DMS153 treated with DMSO at 0.1 percent for 48 hours (cell line): ENCODE data around the gene MAP3K5.
A peak's percentile ranks its signal among the peaks of the same experiment; 100 is the strongest.
"Not testable (repeated sequence)": the region's sequence is repeated elsewhere in the genome, so short reads cannot be mapped to it uniquely, and the experiment has no call there.

Experiments used
- DNase-seq: peaks from one replicate; lab custom pipeline; 2025; ENCODE audit not compliant: unreplicated experiment; lab: John Stamatoyannopoulos, UW

MAP3K5 gene

DNA sequence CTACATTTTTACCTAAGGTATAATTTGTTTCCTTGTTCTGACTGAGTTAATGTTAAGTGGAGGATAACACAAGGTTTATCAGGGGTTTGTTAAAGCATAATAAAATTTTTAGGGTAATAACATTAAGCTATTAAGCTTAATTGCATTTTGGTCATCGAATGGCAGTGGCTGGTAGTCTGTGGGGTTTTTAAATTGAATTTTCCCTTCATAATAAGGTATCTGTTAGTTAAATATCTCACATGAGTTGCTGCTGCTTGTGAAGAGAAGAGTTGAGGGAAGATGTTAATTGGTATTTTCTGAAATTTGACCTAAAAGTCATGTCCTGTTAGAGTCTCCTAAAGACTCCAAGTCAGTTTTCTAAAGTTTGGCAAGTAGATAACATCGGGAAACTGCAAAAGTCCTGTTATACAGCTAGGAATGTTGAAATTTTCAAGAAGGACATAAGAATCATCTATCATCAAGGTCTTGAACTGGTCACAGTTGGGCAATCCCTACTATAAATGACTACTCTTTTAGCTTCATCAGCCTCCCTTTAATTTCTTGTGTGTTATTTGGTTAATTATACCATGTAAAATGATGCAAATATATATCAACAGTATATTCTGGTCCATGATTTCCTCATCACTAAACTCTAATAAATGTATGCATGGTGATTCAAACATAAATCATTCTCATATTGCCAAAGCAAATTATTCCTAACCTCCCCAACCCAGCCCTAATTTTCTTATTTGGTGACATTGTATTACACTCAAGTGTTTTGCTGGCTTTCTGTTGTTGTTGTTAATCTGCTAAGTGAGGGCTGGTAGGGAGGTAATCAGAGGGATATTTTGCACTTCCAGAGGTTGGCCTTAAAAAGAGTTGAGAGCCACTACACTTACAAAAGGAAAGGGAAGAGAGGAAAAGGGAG, 64.0 kb downstream of the MAP3K5 start:
- DNase-seq: no peak

DNA sequence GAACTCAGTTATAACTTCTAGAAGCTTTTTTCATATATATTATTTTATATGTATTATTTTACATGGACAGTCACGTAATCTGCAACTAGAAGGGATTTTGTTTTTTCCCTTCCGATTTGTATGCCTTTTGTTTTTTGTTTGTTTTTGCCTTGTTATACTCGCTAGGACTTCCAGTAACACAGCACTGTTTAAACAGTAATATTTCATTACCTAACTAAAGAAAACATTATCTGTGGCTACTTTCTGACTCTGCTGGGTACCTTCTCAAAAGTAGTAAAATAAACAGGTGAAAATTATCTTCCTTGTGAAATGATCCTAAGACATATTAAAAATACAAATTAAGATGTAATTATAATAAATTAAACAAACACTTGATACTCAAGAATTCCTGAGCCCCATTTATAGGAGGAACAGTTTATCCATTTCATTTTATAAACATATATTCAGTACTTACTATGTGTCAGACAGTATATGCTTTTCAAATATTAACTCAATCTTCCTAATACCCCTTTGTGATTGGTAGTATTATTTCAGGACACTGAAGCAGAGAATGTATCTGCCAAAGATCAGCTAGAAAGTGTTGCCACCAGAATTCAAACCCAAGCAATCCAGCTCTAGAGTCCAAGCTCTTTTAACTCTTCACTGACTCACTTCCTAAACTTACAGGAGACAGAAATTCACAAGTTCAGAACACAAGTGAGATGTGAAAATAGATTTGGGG, 65.3 kb downstream of the MAP3K5 start:
- DNase-seq: no peak

DNA sequence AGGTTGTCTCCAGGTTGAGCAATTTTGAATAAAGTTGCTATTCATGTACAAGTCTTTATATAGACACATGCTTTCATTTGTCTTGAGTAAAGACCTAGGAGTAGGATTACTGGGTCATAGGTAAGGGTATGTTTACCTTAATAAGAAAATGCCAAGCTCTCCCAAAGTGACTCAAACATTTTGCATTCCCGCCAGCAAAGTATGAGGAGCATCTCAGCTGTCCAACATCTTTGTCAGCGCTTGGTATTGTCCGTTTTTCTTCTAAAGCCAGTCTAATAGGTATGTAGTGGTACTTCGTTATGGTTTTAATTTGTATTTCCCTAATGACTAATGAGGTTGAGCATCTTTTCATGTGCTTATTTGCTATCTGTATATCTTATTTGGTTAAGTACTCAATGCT, 67.2 kb downstream of the MAP3K5 start:
- no peak for DNase-seq

DNA sequence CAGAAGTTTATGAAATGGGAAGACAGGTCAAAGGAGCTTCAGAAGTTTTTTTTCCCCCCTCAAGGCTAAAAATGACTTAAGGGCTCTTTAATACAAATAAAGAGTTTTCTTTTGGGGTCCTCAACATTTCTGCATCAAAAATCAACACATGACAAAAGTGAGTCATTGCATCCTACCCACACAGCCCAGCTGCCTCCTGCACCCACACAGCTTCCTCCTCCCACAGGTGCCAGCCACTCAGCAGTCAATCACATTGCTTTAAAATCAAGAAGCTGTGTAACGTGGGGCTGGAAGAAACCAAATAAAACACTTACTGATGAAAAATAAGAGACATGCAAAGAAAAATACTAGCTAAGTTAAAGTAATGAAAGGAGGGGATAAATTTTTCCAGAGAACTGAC, 68.5 kb downstream of the MAP3K5 start:
- no peak for DNase-seq

DNA sequence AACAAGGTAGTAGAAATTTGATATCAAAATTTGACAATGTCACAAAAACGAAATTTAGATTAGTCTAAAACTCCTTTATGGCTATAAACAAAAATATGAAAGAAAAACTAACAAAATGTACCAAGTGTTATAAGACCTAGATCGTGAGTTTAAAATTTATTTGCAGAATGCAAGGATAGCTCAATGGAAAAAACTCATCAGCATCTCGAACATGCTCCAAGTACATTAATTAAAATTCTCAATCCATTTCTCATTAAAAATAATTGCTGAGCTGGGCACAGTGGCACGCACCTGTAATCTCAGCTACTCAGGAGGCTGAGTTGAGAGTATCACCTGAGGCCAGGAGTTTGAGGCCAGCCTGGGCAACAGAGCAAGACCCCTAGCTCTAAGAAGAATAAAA, 70.8 kb downstream of the MAP3K5 start:
- DNase-seq: no peak

DNA sequence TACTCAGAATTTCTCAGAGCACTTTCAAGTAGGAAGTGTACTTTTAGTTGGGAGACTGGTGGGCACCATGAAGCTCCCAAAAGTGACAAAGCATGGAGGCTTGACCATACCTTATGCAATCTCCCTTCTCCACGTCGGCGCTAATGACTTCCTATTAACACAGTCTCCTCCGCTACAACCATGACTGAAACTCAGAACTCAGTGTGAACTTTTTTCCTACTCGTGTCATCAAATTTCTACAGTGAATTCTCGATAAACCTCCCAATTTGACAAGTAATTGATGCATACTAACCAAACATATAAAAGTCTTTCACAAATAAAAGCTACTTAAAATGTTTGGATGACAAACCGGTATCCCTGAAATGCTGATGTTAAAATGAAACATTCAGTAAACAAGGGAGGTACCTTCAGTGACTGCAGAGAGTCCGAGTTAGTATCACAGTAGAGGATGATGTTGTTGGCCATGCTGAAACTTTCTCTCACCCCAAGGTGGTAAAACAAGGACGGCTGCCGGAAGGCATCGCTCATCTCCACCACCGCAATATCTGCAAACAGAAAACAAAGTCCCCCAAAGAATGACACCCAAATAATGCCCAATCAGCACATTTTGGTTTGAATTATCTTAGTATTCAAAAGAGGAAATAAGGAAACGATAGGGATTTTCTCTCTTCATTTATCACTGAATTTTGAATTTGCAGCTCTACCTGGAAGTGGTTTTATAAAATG, 72.1 kb downstream of the MAP3K5 start:
- no peak for DNase-seq

DNA sequence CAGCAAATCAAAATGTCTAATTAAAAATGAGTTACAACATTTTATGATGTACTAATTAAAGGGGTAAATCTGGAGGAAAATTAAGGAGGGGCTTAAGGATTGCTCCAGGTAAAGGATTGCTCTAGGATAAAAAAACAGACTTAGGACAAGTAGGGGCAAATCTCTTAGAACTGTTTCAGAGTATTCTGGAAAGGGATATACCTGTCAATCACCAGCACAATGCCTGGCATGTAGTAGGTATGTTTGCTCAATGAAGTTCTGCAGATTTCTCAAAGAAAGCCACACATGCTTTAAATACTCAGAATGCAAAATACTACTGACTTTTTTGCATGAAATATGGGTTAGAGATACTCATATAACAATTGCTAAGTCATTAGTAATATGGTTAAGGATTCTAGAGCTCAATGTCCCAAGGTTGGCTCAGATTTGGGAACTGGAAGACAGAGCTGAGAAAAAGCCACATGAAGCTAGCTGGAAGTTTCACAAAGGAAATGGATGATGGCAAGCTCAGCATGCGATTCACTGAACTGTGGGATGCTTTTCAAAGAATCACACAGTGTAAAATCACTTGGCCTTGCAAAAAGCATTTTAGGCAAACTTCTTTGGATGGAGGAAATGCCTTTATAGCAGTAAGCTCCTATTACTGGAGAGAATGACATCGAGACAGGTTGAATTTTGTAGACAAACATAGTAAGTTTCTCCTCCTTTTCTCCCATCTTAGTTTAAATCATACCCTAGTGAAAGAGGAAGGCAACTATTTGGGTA, 72.8 kb downstream of the MAP3K5 start:
- DNase-seq: no peak

DNA sequence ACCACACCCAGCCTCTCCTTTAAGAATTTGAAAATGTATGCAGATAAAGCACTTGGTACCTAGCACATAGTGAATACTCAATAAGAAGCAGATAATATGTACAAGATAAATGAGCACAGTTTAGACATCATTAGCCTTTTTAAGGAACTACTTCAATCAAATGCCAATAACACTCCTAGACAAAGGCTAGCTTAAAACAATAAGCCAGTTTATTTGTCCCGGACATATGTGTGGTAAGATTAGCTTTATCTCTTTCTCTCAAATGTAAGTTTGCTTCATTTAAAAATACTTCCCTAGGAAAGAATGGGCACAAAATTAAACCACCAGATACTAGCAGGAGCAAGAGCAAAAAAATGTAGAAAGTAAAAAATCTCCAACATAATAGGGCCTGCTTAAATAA, 73.8 kb downstream of the MAP3K5 start:
- no peak for DNase-seq

DNA sequence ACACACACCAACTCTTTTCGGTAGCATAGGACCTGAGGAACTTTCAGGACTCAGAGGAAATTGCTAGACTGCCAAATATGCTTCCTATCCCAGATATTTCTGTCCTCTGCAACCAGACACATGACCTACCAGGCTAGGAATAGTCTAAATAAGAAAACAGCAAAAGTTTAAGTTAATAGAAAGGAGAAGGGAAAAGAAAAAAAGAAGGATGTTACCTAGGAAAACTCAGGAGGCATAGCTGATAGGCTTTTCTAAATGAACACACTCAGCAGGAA, 74.6 kb downstream of the MAP3K5 start:
- DNase-seq: no peak

DNA sequence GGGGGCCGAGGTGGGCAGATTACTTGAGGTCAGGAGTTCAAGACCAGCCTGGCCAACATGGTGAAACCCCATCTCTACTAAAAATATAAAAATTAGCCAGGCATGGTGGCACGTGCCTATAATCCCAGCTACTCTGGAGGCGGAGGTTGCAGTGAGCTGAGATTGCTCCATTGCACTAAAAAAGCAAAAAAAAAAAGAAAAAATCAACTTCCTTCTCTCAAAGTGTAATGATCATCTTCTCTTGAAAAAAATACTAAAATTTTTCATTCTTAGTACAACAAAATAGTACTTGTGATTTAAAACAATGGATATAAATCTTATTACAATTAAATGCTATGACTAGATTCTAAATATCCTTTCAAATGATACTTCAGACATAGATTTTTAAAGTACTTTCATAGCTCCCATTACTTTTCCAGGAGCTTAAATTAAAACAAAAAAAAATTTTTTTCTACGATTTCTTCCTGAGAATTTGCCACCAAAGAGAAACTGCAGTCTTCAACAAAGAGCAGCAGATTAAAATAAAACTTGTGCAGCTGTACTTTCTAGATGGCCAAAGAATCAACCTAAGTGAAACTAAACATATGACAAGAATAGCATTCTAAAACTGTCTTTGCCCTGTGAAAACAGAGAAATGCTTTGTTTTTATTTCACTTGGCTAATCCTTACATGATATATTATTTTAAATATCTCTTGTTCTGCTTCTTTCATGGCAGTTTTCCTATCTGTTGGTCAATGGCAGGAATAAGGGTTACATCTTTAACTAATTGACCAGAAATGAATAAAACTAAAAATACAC, 75.2 kb downstream of the MAP3K5 start:
- no peak for DNase-seq

DNA sequence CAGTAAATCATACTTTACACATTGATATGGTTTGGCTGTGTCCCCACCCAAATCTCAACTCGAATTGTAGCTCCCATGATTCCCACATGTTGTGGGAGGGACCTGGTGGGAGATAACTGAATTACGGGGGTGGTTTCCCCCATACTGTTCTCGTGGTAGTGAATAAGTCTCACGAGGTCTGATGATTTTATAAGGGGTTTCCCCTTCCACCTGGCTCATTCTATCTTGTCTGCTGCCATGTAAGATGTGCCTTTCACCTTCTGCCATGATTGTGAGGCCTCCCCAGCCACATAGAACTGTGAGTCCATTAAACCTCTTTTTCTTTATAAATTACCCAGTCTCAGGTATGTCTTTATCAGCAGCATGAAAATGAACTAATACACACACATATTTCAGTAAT, 79.6 kb downstream of the MAP3K5 start:
- not testable (repeated sequence) for DNase-seq

DNA sequence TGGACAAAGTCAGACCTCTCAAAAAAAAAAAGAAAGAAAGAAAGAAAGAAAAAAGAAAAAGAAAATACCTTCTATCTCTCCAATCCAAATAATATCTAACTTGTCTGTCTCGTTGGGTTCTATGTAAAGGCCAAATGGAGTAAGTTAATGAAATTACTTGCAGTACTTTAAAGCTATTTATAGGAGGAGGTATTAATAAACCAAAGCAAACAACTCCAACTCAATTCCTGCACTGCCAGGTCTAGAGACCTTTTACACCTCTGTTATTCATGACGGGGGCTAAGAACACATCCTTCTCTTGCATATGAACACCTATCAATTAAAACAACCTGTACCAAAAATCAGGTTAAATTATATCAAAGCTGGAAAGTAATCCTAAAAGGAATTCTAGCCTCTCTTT, 80.6 kb downstream of the MAP3K5 start:
- no peak for DNase-seq

DNA sequence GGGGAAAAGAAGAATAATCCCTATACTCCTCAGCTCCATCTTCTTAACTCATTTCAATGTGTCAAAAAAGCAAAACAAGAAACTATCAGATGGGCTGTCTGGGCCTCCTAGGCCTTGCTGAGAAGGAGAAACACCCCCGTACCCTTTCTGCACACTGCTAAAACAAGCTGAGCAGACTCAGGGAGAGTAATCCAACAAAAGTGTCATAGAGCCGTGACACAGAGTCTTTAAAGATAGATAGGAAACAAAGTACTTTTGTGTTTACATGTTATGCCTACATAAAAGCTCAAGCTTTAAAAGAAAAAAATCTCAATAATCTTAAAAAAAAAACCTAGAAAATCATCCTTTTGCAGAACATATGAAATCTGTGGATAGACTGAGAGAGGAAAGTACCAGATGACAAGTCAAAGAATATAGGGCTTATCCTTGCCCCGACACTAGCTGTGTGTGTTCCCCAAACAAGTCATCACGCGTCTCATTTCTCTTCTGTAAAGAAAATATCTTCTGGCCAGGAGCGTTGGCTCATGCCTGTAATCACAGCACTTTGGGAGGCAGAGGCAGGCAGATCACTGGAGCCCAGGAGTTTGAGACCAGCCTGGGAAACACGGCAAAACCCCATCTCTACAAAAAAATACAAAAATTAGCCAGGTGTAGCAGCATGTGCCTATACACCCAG, 81.3 kb downstream of the MAP3K5 start:
- DNase-seq: no peak

DNA sequence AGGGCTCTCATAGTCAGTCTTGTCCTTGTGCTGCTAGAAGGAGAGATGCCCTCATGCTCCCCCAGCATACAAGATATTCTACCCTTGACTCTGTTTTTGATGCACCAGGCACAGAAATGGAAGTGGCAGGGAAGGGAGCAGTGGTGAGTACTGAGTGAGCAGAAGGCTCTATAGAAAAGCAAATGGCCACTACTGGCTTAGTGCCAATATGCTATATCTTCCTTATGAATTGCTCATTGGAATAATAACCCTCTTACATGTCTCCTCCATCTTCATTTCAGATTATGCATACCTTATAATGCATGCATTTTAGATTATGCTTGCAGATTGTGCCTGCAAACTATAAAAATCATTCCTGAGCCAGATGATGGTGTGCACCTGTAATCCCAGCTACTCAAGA, 82.8 kb downstream of the MAP3K5 start:
- DNase-seq: no peak

DNA sequence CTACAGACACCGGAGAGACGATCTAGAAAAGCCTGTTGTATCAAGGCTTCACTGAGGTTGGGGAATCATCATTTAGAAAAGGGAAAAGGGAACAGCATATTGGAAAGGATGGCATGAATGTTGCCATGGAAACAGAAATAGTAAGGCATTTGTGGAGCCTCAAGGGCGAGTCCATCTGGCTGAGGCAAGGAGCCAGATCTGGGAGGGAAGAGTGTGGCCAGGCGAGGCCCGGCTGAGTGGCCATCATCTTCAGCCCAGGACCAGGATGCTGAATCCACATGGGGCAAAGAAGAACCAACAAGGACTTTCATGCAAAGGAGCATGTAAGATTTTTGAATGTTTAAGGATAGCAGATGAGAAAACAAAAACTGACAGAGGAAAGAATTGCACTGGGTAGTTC, 85.8 kb downstream of the MAP3K5 start:
- no peak for DNase-seq

DNA sequence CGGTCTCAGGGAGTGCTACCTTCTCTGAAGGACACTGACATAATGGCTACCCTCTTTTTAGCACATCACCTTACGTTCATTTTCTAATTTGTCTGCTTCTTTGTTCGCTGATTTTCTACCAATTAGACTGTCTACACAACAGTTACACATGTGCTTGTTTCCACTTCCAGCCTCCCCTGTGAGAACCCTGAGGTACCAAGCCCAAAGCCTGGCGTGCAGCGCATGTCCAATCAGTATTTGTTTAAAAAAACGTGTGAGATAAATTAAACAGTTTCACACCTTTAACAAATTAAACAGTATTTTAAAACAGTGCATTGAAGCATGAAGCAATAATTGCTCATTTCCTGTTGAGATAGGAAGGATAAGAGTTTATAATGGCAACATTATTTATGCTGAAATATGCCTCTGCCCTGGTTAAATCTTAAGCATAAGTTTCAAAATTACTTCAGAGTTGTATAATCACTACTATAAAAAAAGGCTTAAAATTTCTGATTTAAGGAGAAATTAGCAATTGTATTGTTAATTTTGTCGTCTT, 88.9 kb downstream of the MAP3K5 start:
- DNase-seq: no peak

DNA sequence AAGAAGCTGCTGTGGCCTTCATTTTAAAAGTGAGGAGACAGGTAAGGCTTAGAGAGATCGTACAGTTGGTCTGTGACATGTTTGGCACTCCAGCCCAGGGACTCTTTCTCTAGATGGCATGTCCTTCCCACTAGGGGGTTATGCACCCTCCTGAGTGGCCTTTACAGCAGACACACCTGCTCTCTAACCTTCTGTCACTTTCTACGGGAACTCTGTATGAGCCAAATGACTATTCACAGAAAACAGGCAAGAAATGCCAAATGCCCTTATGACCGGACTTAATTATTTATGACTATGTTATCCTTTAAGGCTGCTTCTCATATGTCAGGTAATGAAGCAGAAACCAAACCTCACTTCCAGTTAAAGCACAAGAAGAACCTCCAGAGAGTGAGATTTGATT, 91.2 kb downstream of the MAP3K5 start:
- DNase-seq: no peak

DNA sequence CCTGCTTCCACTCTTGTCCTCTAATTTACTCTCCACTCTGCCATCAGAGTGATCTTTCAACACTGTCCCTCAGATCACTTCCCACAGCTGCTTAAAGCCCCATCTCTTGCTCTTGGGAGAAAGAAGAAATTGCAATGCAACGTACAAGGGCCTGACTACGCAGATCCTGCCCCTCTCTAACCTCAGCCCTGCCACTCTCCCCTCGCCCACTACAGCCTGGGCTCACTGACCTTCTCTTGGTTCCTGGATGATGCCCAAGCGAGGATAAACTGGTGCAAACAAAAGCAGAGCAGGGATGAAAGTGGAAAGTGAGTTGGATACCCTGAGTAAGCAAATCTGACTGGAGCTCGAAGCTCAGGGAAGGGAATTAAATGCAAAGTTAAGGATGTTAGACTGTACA, 92.9 kb downstream of the MAP3K5 start:
- DNase-seq: no peak

DNA sequence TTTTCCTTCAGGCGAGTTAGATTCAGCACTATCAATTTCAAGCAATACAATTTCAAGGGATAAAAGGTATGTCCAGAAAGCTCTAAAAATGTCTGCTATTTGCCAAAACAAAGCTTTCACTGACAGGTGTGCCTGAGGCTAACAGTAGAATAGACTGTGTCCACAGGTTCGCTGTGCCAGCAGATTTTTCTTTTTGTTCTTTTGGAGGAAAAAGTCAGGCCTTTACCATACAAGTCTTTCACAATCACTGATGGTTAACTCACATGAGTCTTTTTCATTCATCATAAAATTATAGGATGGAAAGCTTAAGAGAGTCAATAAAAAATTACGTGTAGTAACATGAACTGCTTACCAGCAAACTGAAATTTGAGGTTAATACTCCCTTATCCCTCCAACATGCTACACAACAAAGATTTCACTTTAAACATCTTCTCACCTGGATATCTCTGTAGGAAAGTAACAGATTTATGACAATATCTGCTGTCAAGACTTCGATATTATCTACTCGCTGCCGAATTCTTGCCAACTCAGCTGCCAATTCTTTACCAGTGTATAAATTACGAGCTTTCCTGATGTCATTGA, 95.4 kb downstream of the MAP3K5 start:
- peak; percentile 22 for DNase-seq
